ENCODE data around the gene TMCC3.
"Not testable (repeated sequence)": the region's sequence is repeated elsewhere in the genome, so short reads cannot be mapped to it uniquely, and the experiment has no call there.

TMCC3 gene

GRCh38 chr12:94597268-94597667 is 53.1 kb downstream of the TMCC3 start:
- DNase-seq, result no peak

GRCh38 chr12:94596596-94596995 is 53.8 kb downstream of the TMCC3 start:
- no peak for DNase-seq

- DNase-seq, result no peak
Observed at GRCh38 chr12:94595152-94595551, 55.2 kb downstream of the TMCC3 start.

- no peak for DNase-seq
Observed at GRCh38 chr12:94594443-94594825, 55.9 kb downstream of the TMCC3 start.

GRCh38 chr12:94593822-94594442 is 56.4 kb downstream of the TMCC3 start:
- no peak for DNase-seq

GRCh38 chr12:94592723-94593122 is 57.6 kb downstream of the TMCC3 start:
- not testable (repeated sequence) for DNase-seq

GRCh38 chr12:94592080-94592479 is 58.3 kb downstream of the TMCC3 start:
- no peak for DNase-seq

- DNase-seq, result no peak
Observed at GRCh38 chr12:94590428-94590827, 59.9 kb downstream of the TMCC3 start.

GRCh38 chr12:94589591-94590001 is 60.8 kb downstream of the TMCC3 start:
- DNase-seq, result no peak

GRCh38 chr12:94588346-94588745 is 62.0 kb downstream of the TMCC3 start:
- no peak for DNase-seq

- DNase-seq, result no peak
Observed at GRCh38 chr12:94587266-94588241, 62.8 kb downstream of the TMCC3 start.

- no peak for DNase-seq
Observed at GRCh38 chr12:94586589-94587259, 63.6 kb downstream of the TMCC3 start.

- DNase-seq, result no peak
Observed at GRCh38 chr12:94585626-94586025, 64.7 kb downstream of the TMCC3 start.

GRCh38 chr12:94584377-94584776 is 66.0 kb downstream of the TMCC3 start:
- DNase-seq, result no peak

GRCh38 chr12:94582591-94582990 is 67.8 kb downstream of the TMCC3 start:
- no peak for DNase-seq

- DNase-seq, result no peak
Observed at GRCh38 chr12:94575645-94576403, 74.5 kb downstream of the TMCC3 start.

- no peak for DNase-seq
Observed at GRCh38 chr12:94575024-94575423, 75.3 kb downstream of the TMCC3 start.

GRCh38 chr12:94571556-94571955 is 78.8 kb downstream of the TMCC3 start:
- DNase-seq, result no peak

- peak; percentile 35 for DNase-seq
Observed at GRCh38 chr12:94570161-94570560, 80.2 kb downstream of the TMCC3 start.

- DNase-seq, result no peak
Observed at GRCh38 chr12:94567761-94568160, 82.6 kb downstream of the TMCC3 start.

- no peak for DNase-seq
Observed at GRCh38 chr12:94566345-94566744, 84.0 kb downstream of the TMCC3 start.

- no peak for DNase-seq
Observed at GRCh38 chr12:94565683-94566082, 84.7 kb downstream of the TMCC3 start.

- DNase-seq, result no peak
Observed at GRCh38 chr12:94563286-94563685, 87.1 kb downstream of the TMCC3 start.
